NCI-H146 treated with DMSO at 0.1 percent for 48 hours (cell line): ENCODE measurements around the gene AKT1S1.

ENCODE experiments used
- DNase-seq: peaks from one replicate; lab custom pipeline; 2025; ENCODE audit not compliant: unreplicated experiment; lab: John Stamatoyannopoulos, UW

Gene AKT1S1

GRCh38 chr19:49870309-49870901, 6.8 kb downstream of the AKT1S1 start:
- no peak for DNase-seq

GRCh38 chr19:49869484-49870308, 7.5 kb downstream of the AKT1S1 start:
- DNase-seq, result peak; percentile 100

GRCh38 chr19:49869009-49869483, 8.1 kb downstream of the AKT1S1 start:
- no peak for DNase-seq

GRCh38 chr19:49866933-49867782, 10.0 kb downstream of the AKT1S1 start, which contains the start of gene PNKP:
Gene PNKP, minus strand, starts transcription at chr19:49867576. Its CDS starts 372 bp downstream, at chr19:49867204.
- DNase-seq, result peak; percentile 92

GRCh38 chr19:49864890-49865289, 12.3 kb downstream of the AKT1S1 start:
- DNase-seq, result no peak

- DNase-seq, result no peak
Observed at GRCh38 chr19:49863935-49864320, 13.2 kb downstream of the AKT1S1 start.

- no peak for DNase-seq
Observed at GRCh38 chr19:49863254-49863934, 13.8 kb downstream of the AKT1S1 start.

- no peak for DNase-seq
Observed at GRCh38 chr19:49862391-49863253, 14.5 kb downstream of the AKT1S1 start.

- no peak for DNase-seq
Observed at GRCh38 chr19:49861541-49862378, 15.4 kb downstream of the AKT1S1 start.

GRCh38 chr19:49861107-49861506, 16.0 kb downstream of the AKT1S1 start:
- DNase-seq, result no peak

GRCh38 chr19:49860336-49861102, 16.6 kb downstream of the AKT1S1 start:
- no peak for DNase-seq

GRCh38 chr19:49859682-49860335, 17.3 kb downstream of the AKT1S1 start:
- DNase-seq, result no peak

GRCh38 chr19:49858088-49858985, 18.8 kb downstream of the AKT1S1 start:
- no peak for DNase-seq

GRCh38 chr19:49857838-49858087, 19.4 kb downstream of the AKT1S1 start:
- no peak for DNase-seq

GRCh38 chr19:49857061-49857837, 19.9 kb downstream of the AKT1S1 start:
- DNase-seq, result no peak

GRCh38 chr19:49856574-49857021, 20.6 kb downstream of the AKT1S1 start:
- DNase-seq, result no peak
